OCI-M1 (cell line): ENCODE results near the gene KBTBD12.
"Not testable (repeated sequence)": the region's sequence is repeated elsewhere in the genome, so short reads cannot be mapped to it uniquely, and the experiment has no call there.

Experiments used
- DNase-seq: peaks from one replicate; lab custom pipeline; 2025; lab: John Stamatoyannopoulos, UW

Gene KBTBD12, protein sequence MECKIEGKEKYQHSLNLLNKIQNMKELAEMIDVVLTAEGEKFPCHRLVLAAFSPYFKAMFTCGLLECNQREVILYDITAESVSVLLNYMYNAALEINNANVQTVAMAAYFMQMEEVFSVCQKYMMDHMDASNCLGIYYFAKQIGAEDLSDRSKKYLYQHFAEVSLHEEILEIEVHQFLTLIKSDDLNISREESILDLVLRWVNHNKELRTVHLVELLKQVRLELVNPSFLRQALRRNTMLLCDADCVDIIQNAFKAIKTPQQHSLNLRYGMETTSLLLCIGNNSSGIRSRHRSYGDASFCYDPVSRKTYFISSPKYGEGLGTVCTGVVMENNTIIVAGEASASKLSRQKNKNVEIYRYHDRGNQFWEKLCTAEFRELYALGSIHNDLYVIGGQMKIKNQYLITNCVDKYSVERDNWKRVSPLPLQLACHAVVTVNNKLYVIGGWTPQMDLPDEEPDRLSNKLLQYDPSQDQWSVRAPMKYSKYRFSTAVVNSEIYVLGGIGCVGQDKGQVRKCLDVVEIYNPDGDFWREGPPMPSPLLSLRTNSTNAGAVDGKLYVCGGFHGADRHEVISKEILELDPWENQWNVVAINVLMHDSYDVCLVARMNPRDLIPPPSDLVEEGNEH

GRCh38 chr3:127915115-127915936 is at the start of gene KBTBD12:
KBTBD12 (plus strand) TSS chr3:127915232; CDS start chr3:127923062, 7,830 bp downstream.
- DNase-seq: no peak

DNA sequence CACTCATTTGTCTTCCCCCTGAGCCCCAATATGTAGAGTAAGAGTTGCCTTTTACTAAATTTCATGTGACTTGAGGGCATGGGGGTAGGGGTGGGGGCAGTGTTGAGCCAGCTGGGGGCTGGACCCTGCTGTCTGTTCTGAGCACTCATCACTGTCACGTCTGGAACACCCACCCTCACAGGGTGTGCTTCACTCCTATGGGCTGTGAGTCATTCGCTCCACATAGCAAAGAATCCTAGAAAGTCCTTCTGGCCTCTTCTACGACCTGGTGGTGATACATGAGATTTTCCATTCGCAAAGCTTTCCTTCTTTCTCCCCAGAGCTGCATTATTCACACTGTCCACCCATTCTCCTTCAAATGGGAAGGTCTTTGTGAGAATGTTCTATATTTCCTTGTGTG is 49.1 kb upstream of the KBTBD12 start:
- DNase-seq: no peak

DNA sequence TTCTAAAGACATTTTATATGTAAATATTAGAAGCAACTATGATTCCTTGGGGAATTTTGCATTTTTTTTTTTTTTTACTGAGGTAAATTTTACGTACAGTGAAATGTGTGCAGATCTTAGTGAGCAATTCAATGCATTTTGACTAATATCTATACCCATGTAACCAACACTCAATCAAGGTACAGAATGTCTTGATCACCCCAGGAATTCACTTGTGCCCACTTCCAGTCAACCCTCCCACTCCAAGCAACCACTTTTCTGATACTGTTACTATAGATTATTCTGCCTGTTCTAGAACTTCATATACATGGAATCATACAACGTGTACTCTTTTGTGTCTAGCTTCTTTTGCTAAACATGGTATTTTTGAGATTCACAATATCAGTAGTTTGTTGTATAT is 47.6 kb upstream of the KBTBD12 start:
- DNase-seq: no peak

- DNase-seq: no peak
These were observed 47.0 kb upstream of the KBTBD12 start for GRCh38 chr3:127867986-127868385.

- DNase-seq: no peak
These were observed 44.9 kb upstream of the KBTBD12 start for GRCh38 chr3:127870156-127870555.

GRCh38 chr3:127874097-127874496 is 40.9 kb upstream of the KBTBD12 start:
- not testable (repeated sequence) for DNase-seq

DNA sequence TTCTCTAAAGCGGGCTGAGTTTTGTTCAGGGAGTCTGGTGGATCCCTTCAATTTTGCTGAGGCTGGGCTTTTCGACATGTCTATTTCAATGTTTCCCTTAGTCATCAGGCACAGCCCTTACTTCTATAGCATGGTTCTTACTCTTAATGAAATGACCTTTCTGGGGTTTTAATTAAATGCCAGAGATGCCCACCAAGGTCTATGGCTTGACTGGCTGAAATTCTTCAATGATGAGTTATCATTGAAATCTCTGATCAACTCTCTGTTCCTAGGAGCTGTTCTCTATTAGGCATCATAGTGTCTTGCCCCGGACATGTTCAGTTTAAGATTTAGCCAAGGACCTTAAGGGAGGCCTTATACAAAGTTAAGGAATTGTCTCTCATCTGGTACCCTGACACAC is 33.4 kb upstream of the KBTBD12 start:
- DNase-seq: no peak

DNA sequence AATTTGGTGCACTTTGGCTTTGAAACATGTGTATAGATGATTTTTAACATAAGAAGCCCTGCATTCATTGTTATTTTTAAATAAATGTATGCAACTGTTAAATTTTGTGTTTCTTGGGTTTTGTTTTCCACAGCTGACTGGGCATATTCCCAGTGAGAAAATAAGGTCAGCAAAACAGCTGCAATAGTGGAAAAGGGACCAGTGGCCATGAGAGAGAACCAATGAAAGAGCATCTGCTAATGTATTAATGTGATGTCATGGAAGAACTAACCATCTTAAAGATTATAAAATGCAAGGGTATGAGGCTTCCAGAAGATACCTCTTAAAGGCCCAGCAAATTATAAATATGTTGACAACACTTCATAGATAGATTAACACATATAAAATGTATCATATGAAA is 31.0 kb upstream of the KBTBD12 start:
- DNase-seq: no peak

DNA sequence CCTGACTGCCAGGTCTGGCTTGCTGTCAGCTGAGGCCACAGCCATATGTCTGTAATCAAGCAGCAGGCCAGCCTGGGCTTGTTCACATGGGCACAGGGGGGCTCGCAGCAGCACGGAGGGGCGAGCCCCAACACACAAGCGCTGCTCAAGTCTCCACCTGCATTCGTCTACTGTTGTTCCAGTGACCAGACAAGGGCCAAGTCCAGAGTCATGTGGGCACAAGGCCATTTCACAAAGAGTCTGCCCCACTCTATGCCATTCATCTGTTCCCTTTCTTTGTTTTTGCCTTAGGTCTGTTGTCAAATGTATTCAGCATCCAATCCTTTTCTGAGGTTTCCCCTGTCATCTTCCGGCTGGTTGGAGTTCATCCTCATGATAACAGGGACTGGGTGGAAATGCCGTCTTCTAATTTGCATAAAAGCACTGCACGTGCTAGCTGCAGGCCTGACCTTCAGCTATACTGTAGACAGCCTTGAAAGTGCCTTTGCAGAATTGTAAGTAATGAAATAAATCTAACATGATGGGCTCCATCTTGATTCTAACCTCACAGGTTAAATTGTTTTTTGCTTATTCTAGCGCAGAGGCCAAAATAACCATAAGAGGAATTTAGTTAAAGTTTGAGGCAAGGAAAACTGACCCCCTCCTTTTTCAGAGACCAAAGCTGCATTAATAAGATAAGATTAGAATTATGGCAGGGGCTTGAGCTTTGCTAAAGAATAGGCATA is 28.6 kb upstream of the KBTBD12 start:
- peak; percentile 75 for DNase-seq

DNA sequence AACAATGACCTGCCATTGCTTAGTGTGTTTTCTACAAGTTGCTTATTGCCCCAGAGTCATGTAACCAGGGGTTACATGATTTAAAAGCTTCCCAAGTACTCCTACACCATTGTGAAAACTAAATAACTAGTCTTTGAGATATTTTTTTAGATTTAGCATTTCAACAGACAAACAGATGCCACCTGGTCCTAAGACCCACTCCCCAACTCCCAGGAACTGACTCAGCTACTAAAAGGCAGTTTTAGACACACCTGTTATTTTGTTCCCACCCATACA is 28.1 kb upstream of the KBTBD12 start:
- no peak for DNase-seq

DNA sequence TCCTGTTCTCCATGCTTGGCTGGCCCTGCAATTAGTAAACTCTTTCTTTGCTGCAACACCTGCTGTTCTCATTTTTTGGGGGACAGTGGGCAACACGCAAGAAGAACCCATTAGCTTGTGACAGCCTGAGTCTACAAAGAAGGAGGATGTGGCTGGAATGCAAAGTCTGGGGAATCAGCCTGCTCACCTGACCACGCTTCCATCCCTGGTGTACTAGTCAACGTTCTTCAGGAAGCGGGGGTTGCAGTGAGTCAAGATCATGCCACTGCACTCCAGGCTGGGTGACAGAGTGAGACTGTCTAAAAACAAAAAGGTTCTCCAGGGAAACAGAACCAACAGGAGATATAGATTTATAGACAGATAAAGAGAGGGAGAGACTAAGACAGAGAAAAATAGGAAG is 27.7 kb upstream of the KBTBD12 start:
- no peak for DNase-seq

GRCh38 chr3:127888156-127888555 is 26.9 kb upstream of the KBTBD12 start:
- DNase-seq: no peak

DNA sequence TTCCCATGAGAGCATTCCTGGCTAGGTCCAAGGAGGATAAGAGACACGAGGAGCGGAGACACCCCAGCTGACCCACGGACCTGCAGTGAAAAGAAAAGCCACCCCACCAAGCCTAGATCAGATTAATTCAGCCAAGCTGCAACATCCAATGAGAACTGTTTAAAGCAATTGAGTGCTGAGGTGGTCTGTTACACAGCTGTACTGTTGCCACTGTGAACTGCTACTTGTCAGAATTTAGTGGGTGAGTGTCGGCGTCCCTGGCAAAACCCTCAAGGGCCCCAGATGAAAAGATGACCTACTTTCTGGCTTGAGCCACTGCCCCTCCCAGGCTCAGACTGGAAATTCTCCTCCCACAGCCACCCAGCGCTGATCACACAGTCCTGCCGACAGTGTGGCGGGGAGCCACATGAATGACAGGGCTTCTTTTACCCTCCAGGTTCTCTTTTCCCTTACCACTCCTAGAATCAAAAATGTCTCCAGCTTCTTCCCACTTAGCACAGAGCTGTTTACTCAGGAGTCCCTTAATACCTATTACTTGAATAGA is 26.4 kb upstream of the KBTBD12 start:
- no peak for DNase-seq

DNA sequence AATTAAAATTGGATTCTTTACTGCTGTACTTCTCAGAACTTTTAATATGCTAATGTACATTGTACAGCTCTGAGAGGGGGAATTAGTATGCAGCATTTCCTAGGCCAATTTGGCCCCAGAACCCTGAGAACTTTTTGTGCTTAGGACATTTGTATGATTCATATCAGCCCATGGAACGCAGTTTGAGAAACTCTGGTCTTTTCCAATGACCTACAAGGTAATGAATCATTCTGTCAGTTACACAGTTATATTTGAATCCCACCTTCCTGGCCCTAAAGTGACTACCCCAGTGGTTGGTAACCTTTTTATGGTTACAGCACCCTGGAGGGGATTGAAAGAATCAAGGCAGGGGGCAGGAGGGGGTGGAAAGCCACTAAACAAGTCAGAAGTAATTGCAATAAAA is 25.6 kb upstream of the KBTBD12 start:
- DNase-seq: no peak

DNA sequence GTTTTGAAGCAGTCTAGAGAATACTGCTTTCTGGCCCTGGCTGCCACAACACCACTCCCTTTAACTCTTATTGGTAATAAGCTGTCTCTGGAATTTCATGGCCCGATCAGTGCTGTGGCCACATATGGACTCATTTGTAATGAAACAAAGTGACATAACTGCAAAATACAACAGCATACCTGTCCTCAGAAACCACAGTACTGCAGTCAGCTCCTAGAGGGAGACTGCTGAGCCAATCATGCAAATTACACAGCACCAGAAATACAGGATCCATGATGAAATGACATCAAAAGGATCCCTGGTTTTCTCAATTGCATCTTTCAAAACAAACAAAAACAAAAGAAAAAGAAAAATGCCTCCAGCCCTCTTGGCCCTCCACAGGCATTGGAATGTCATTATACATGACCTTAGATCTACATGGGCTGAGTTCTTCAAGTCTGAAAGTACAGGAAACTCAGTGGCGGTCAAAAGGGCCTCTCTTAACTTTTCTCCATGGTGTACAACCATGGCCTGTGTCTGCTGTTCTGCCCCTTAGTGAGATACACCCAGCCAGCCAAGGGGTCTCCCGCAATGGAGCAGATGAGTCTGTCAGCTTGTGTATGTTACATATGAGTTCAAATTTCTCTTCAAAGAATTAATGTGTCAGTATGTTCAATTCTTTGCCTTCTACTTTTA is 24.9 kb upstream of the KBTBD12 start:
- DNase-seq: no peak

- not testable (repeated sequence) for DNase-seq
These were observed 24.3 kb upstream of the KBTBD12 start for GRCh38 chr3:127890651-127891290.

- DNase-seq: no peak
These were observed 20.6 kb upstream of the KBTBD12 start for GRCh38 chr3:127894481-127894880.

GRCh38 chr3:127899200-127899599 is 15.8 kb upstream of the KBTBD12 start:
- no peak for DNase-seq

- DNase-seq: no peak
These were observed 15.3 kb upstream of the KBTBD12 start for GRCh38 chr3:127899766-127900165.

- no peak for DNase-seq
These were observed 14.5 kb upstream of the KBTBD12 start for GRCh38 chr3:127900536-127900935.

- DNase-seq: no peak
These were observed 12.5 kb upstream of the KBTBD12 start for GRCh38 chr3:127902486-127902885.
